Measurements from ENCODE around the gene NSG2. TPM values are rescaled to one million over a fixed set of nuclear protein-coding genes. Genes with fewer than 3 reads are reported as not detected.
"Not testable (repeated sequence)": the region's sequence is repeated elsewhere in the genome, so short reads cannot be mapped to it uniquely, and the experiment has no call there.

The NSG2 gene
- total RNA-seq, 2 donors from 2014 or later: not detected

DNA sequence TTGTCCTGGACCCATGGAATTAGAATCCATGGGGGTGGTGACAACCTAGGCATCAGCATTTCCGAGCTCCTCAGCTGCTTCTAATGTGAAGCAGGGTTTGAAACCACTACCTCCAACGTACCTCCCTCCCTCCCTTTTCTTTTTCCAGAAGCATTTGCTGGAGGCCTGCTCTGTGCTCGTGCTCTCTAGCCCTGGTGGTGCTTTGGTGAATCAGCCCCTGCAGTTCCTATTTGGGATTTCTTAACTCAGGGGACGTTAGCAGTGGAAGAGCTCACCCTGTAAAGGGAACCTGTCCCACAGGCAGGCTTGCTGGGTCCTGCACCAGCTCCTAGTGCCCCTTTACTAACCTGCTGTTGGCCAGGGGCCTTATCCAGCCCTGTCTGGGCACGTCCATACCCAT lies 55.0 kb downstream of the NSG2 start:
- H3K4me3 ChIP-seq: no peak overlapping the region
- no peaks in the 10 kb centered on the region for H3K36me3 ChIP-seq
- TF ChIP-seq, protein P1, sequence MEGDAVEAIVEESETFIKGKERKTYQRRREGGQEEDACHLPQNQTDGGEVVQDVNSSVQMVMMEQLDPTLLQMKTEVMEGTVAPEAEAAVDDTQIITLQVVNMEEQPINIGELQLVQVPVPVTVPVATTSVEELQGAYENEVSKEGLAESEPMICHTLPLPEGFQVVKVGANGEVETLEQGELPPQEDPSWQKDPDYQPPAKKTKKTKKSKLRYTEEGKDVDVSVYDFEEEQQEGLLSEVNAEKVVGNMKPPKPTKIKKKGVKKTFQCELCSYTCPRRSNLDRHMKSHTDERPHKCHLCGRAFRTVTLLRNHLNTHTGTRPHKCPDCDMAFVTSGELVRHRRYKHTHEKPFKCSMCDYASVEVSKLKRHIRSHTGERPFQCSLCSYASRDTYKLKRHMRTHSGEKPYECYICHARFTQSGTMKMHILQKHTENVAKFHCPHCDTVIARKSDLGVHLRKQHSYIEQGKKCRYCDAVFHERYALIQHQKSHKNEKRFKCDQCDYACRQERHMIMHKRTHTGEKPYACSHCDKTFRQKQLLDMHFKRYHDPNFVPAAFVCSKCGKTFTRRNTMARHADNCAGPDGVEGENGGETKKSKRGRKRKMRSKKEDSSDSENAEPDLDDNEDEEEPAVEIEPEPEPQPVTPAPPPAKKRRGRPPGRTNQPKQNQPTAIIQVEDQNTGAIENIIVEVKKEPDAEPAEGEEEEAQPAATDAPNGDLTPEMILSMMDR (IDR thresholded peaks at IDR 0.05): no peak
- H3K9me3 ChIP-seq: no peaks in the 10 kb centered on the region
- ATAC-seq (ENCODE audit: insufficient number of reproducible peaks, low FRiP score, low read depth): no peak
- no peaks in the 10 kb centered on the region for H3K4me1 ChIP-seq (ENCODE audit: control insufficient read depth in 1 of 2, low read depth in 2 of 2)
- H3K27ac ChIP-seq: no peak overlapping the region
- no peaks in the 10 kb centered on the region for H3K27me3 ChIP-seq (replicated peaks; ENCODE audit: insufficient read depth)
- DNase-seq (ENCODE audit: low spot score): no peak

DNA sequence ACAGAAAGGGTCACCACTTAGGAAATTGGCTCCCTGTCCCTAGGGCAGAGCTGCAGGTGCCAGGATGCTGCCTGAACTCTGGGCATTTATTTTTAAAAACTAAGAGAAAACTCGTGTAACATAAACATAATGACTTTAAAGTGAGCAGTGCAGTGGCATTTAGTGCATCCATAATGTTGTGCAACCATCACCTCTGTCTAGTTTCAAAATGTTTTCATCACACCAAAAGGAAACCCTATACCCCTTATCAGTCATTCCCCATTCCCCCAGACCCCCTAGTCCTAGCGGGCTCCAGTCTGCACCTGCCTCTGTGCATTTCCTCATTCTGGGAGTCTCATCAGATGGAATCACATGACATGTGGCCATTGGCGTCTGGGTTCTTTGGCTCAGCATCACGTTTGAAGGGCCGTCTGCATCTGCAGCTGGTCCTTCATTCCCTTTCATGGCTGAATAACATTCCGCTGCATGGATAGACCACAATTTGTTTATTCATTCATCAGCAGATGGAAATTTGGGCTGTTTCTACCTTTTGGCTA lies 55.8 kb downstream of the NSG2 start:
- no peaks in the 10 kb centered on the region for H3K9me3 ChIP-seq
- TF ChIP-seq, protein P1 (IDR thresholded peaks at IDR 0.05): no peak
- no peak for ATAC-seq (ENCODE audit: insufficient number of reproducible peaks, low FRiP score, low read depth)
- H3K36me3 ChIP-seq: no peaks in the 10 kb centered on the region
- H3K4me3 ChIP-seq: no peak overlapping the region
- no peaks in the 10 kb centered on the region for H3K27me3 ChIP-seq (replicated peaks; ENCODE audit: insufficient read depth)
- no peak overlapping the region for H3K27ac ChIP-seq
- DNase-seq (ENCODE audit: low spot score): no peak
- no peaks in the 10 kb centered on the region for H3K4me1 ChIP-seq (ENCODE audit: control insufficient read depth in 1 of 2, low read depth in 2 of 2)

DNA sequence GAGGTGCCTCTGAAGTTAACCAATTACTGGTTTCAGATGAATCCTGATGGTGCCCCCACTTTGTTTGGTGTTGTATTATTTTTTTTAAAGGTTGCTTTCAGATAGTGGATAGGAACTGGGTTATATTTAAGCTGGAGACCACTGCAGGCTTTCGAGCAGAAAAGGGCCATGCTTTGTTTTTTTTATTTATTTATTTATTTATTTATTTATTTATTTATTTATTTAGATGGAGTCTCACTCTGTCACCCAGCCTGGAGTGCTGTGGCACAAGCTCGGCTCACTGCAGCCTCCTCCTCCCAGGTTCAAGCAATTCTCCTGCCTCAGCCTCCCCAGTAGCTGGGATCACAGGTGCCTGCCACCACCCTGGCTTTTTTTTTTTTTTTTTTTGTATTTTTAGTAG lies 57.1 kb downstream of the NSG2 start:
- H3K27me3 ChIP-seq (replicated peaks; ENCODE audit: insufficient read depth); DNase-seq (ENCODE audit: low spot score); H3K9me3 ChIP-seq: not testable (repeated sequence)

DNA sequence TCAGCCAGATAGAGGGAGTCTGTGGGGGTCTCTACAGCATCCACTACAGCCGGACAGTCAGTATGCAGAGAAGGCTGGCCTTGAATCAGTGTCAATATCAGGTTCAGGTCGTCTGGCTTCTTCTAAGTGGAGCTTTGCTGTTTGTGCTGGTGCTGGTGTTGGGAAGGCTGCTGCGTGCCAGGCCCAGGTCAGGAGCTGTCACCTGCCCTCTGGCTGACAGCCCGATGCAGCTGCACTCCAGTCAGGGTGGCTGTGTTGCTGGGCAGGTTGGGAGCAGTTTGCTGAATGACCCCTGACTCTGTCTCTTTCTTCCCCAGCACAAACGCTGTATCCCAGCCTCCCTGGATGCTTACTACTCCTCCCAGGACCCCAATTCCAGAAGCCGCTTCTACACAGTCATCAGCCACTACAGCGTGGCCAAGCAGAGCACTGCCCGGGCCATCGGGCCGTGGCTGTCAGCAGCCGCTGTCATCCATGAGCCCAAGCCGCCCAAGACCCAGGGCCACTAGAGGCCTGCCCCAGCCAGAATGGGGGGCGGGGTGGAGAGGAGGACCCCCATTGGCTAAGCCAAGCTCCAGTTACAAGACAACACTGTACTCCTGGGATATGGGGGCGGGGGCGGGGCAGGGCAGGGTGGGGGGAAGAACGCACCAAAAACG lies 61.6 kb downstream of the NSG2 start:
- TF ChIP-seq, protein P1 (IDR thresholded peaks at IDR 0.05): no peak
- H3K4me1 ChIP-seq (ENCODE audit: control insufficient read depth in 1 of 2, low read depth in 2 of 2): no peaks in the 10 kb centered on the region
- no peak overlapping the region for H3K4me3 ChIP-seq
- H3K27ac ChIP-seq: no peak overlapping the region
- no peaks in the 10 kb centered on the region for H3K9me3 ChIP-seq
- no peak for DNase-seq (ENCODE audit: low spot score)
- H3K27me3 ChIP-seq (replicated peaks; ENCODE audit: insufficient read depth): no peaks in the 10 kb centered on the region
- H3K36me3 ChIP-seq: no peaks in the 10 kb centered on the region
- ATAC-seq (ENCODE audit: insufficient number of reproducible peaks, low FRiP score, low read depth): no peak

More for the DNA sequence above, 57.1 kb downstream of the NSG2 start:
- not testable (repeated sequence) for H3K4me1 ChIP-seq (ENCODE audit: control insufficient read depth in 1 of 2, low read depth in 2 of 2); ATAC-seq (ENCODE audit: insufficient number of reproducible peaks, low FRiP score, low read depth); H3K27ac ChIP-seq; H3K4me3 ChIP-seq; H3K36me3 ChIP-seq

DNA sequence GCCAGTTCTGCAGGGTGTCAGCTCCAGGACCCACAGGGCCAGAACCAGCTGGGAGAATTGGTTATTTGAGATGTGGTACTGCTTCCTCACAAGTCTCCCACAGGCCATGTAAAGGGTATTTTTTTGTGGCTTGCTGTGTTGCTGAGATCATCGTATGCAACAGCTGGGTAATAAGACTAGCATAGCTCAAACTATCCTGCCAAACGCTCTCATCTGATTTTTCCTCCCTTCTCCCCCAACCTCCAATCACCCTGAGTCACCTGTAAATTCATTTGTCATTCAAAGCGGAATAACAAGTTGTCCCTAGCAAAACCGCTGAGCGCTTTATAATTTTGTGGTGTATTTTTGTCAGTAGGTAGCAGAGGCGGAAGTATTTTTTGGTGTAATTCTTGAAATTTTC lies 63.2 kb downstream of the NSG2 start:
- Histone ChIP-seq H3K27me3 (replicated peaks; ENCODE audit: insufficient read depth) (no peaks in the 10 kb centered on the region), H3K27ac (no peak overlapping the region), H3K4me3 (no peak overlapping the region), H3K36me3 (no peaks in the 10 kb centered on the region), H3K9me3 (no peaks in the 10 kb centered on the region), H3K4me1 (ENCODE audit: control insufficient read depth in 1 of 2, low read depth in 2 of 2) (no peaks in the 10 kb centered on the region)
- TF ChIP-seq, protein P1 (IDR thresholded peaks at IDR 0.05): no peak
- ATAC-seq (ENCODE audit: insufficient number of reproducible peaks, low FRiP score, low read depth) (no peak), DNase-seq (ENCODE audit: low spot score) (no peak)

All from thoracic aorta (tissue), 2 donors.